ENCODE results near the gene GINM1. TPM values are rescaled to one million over a fixed set of nuclear protein-coding genes. Genes with fewer than 3 reads are reported as not detected.
A peak's percentile ranks its signal among the peaks of the same experiment; 100 is the strongest.

The GINM1 gene
- total RNA-seq: 10 to 100 TPM; 37.3 to 49.0 (median 43.7) TPM

GRCh38 chr6:149565527-149566409 is at the start of gene GINM1:
GINM1 (plus strand) TSS chr6:149566375; CDS start chr6:149566415, 40 bp downstream.
- intact Hi-C loops (cut with DNase I; ENCODE audit: low total_unique reads): no loop called here
- DNase-seq (ENCODE audit: low spot score in 2 of 2): peak; percentile 93 to 98
- no peak for TF ChIP-seq POLR2A (IDR thresholded peaks at IDR 0.05)
- peak in 1 of 3 donors; percentile 9 for TF ChIP-seq CTCF (IDR thresholded peaks at IDR 0.05)
- H3K4me3 ChIP-seq (ENCODE audit: low read depth, poor library complexity, severe bottlenecking): peak within 1 kb of the TSS; percentile 95
- WGBS, 2 donors: 0 to 1% methylated on average over 31 to 36 of the region's 59 CpGs

GRCh38 chr6:149529650-149530049 is 36.5 kb upstream of the GINM1 start:
- no peak overlapping the region for H3K4me3 ChIP-seq (ENCODE audit: low read depth, poor library complexity, severe bottlenecking)
- no peak for TF ChIP-seq CTCF (IDR thresholded peaks at IDR 0.05)
- TF ChIP-seq POLR2A (IDR thresholded peaks at IDR 0.05): no peak
- 94 to 97% methylated on average over 5 of the region's 5 CpGs for WGBS, 2 donors
- intact Hi-C loops (cut with DNase I; ENCODE audit: low total_unique reads): no loop called here
- no peak for DNase-seq (ENCODE audit: low spot score in 2 of 2)

- no peak overlapping the region for H3K4me3 ChIP-seq (ENCODE audit: low read depth, poor library complexity, severe bottlenecking)
- TF ChIP-seq CTCF (IDR thresholded peaks at IDR 0.05) (no peak), POLR2A (IDR thresholded peaks at IDR 0.05) (no peak)
- intact Hi-C loops (cut with DNase I; ENCODE audit: low total_unique reads): no loop called here
- DNase-seq (ENCODE audit: low spot score in 2 of 2): no peak
- WGBS, 2 donors: 92 to 95% methylated on average over 1 of the region's 1 CpG
These were observed 31.4 kb upstream of the GINM1 start for GRCh38 chr6:149534742-149535141.

- intact Hi-C loops (cut with DNase I; ENCODE audit: low total_unique reads): no loop called here
- 82 to 93% methylated on average over 2 of the region's 2 CpGs for WGBS, 2 donors
- DNase-seq (ENCODE audit: low spot score in 2 of 2): no peak
- no peak overlapping the region for H3K4me3 ChIP-seq (ENCODE audit: low read depth, poor library complexity, severe bottlenecking)
- TF ChIP-seq CTCF (IDR thresholded peaks at IDR 0.05) (no peak), POLR2A (IDR thresholded peaks at IDR 0.05) (no peak)
These were observed 25.0 kb upstream of the GINM1 start for GRCh38 chr6:149541139-149541538.

- peak overlapping the region; percentile 98 for H3K4me3 ChIP-seq (ENCODE audit: low read depth, poor library complexity, severe bottlenecking)
- WGBS, 2 donors: 24 to 26% methylated on average over 12 of the region's 12 CpGs
- intact Hi-C loops (cut with DNase I; ENCODE audit: low total_unique reads): no loop called here
- TF ChIP-seq CTCF (IDR thresholded peaks at IDR 0.05): no peak
- no peak for TF ChIP-seq POLR2A (IDR thresholded peaks at IDR 0.05)
- no peak for DNase-seq (ENCODE audit: low spot score in 2 of 2)
These were observed 21.4 kb upstream of the GINM1 start for GRCh38 chr6:149544646-149545257.

Measured in lower leg skin (tissue), 4 donors.